HG02981 (cell line): Measurements from ENCODE around the gene DNAH14.
"Not testable (repeated sequence)": the region's sequence is repeated elsewhere in the genome, so short reads cannot be mapped to it uniquely, and the experiment has no call there.

ENCODE experiments used
- ATAC-seq: cut with Tn5 transposase; IDR thresholded peaks from one replicate; pipeline ENCODE4 v1.9.1; 2021; ENCODE audit warnings: mild to moderate bottlenecking, moderate library complexity; ENCODE audit not compliant: unreplicated experiment

DNAH14 gene

GRCh38 chr1:224991550-224991949 is 62.1 kb downstream of the DNAH14 start:
- not testable (repeated sequence) for ATAC-seq

GRCh38 chr1:224995602-224996001 is 66.1 kb downstream of the DNAH14 start:
- no peak for ATAC-seq

GRCh38 chr1:224996266-224996665 is 66.8 kb downstream of the DNAH14 start:
- no peak for ATAC-seq

GRCh38 chr1:224998185-224998584 is 68.7 kb downstream of the DNAH14 start:
- ATAC-seq, result no peak

GRCh38 chr1:225004396-225004795 is 74.9 kb downstream of the DNAH14 start:
- no peak for ATAC-seq

- not testable (repeated sequence) for ATAC-seq
Observed at GRCh38 chr1:225006352-225006751, 76.9 kb downstream of the DNAH14 start.

- ATAC-seq, result not testable (repeated sequence)
Observed at GRCh38 chr1:225008050-225008449, 78.6 kb downstream of the DNAH14 start.

GRCh38 chr1:225021037-225021436 is 91.6 kb downstream of the DNAH14 start:
- ATAC-seq, result no peak

- no peak for ATAC-seq
Observed at GRCh38 chr1:225026701-225027100, 97.2 kb downstream of the DNAH14 start.

GRCh38 chr1:225036441-225036840 is 107.0 kb downstream of the DNAH14 start:
- ATAC-seq, result not testable (repeated sequence)

- ATAC-seq, result no peak
Observed at GRCh38 chr1:225042263-225042662, 112.8 kb downstream of the DNAH14 start.

GRCh38 chr1:225044258-225044657 is 114.8 kb downstream of the DNAH14 start:
- ATAC-seq, result no peak

- ATAC-seq, result no peak
Observed at GRCh38 chr1:225049594-225049993, 120.1 kb downstream of the DNAH14 start.

- ATAC-seq, result no peak
Observed at GRCh38 chr1:225063722-225064121, 134.2 kb downstream of the DNAH14 start.

- no peak for ATAC-seq
Observed at GRCh38 chr1:225070972-225071371, 141.5 kb downstream of the DNAH14 start.

- no peak for ATAC-seq
Observed at GRCh38 chr1:225097175-225097574, 167.7 kb downstream of the DNAH14 start.

GRCh38 chr1:225111000-225111399 is 181.5 kb downstream of the DNAH14 start:
- no peak for ATAC-seq

- ATAC-seq, result no peak
Observed at GRCh38 chr1:225113265-225113664, 183.8 kb downstream of the DNAH14 start.

GRCh38 chr1:225114354-225114990 is 185.0 kb downstream of the DNAH14 start:
- no peak for ATAC-seq

GRCh38 chr1:225119307-225119706 is 189.8 kb downstream of the DNAH14 start:
- no peak for ATAC-seq

- no peak for ATAC-seq
Observed at GRCh38 chr1:225121095-225121494, 191.6 kb downstream of the DNAH14 start.

- ATAC-seq, result no peak
Observed at GRCh38 chr1:225131869-225132268, 202.4 kb downstream of the DNAH14 start.

- no peak for ATAC-seq
Observed at GRCh38 chr1:225137976-225138375, 208.5 kb downstream of the DNAH14 start.
